NCI-H2107 treated with DMSO at 0.1 percent for 48 hours (cell line): ENCODE measurements around the gene RHBDD1.

Experiments used
- DNase-seq: peaks from one replicate; lab custom pipeline; 2025; ENCODE audit not compliant: unreplicated experiment; lab: John Stamatoyannopoulos, UW

The RHBDD1 gene

DNA sequence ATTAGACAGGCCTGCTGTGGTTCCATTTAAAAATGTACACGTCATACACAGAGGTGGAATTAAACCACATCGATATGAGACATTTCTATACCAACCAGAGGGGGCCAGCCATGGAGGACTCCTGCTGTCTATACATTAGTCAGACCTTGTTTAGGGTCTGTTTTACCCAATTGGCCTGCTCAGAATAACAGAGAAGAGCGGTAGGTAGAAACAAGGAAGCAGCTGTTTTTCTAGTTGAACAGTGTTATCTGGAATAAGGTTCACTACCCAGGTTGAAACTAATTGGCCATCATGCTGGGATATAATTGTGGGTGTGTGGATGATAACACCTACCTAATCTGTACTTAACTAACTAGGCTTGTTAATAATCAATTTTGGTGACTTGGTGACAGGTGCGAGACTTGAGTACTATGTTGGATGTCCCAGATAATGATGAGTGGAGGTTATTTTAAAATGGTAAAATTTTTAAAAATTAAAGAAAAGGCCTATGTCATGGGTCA is 47.5 kb downstream of the RHBDD1 start:
- no peak for DNase-seq

DNA sequence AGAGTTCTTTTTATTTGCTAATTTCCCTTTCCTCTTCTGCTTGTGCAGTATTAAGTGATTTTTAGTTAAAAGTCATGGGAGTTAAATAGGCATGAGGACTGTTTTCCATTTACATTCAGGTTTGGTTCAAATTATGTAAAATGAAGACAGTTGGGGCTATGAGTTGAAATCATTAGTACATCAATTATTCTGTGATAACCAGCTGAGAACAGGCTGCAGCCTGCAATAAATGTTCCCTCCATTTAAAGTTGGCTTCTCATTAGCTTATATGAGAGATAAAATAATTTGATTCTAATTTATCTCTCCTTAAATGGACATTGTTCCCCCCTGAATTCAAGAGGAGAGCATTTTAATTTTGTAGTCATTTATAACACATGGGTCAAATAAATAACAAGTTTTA is 48.3 kb downstream of the RHBDD1 start:
- no peak for DNase-seq

DNA sequence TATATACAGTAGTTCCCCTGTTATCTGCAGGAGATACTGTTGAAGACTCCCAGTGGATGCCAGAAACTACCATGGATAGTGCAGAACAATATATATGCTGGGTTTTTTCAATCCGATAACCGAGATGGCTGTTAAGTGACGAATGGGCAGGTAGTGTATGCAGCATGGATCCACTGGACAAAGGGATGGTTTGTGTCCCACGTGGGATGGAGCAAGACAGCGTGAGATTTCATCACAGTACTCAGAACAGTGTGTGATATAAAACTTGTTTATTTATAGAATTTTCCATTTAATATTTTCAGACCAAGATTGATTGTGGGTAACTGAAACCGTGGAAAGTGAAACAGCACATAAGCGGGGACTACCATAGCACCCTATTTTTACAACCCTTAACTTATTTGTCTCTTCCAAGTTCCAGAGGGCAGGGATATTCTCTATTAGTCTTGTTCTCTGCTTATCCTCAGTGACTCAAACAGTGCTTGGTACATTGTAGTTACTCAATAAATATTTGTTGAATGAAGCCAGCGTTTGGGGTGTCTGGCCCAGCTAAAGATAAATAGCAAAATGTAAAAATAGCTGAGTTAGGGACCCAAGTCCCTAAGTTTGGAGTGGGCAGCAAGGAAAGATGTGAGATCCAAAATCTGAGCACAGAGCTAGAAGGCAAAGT is 50.0 kb downstream of the RHBDD1 start:
- no peak for DNase-seq

DNA sequence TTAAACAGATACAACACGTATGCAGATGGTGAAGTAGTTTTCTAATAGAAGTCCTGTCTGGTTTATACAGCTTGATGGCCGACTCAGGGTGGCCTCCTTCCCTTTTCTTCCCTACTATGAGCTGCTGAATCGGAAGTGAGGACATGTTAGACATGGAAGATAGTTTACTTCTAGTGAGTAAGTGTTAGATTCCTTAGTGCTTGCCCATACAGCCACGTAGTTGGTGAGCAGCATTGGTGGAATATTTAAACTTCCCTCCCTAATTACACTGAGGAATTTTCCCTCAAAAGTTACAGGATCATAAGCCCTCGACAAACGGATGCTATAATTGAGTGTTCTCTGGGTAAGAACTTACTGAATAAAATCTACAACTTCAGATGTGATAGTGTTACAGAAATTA is 52.1 kb downstream of the RHBDD1 start:
- no peak for DNase-seq

DNA sequence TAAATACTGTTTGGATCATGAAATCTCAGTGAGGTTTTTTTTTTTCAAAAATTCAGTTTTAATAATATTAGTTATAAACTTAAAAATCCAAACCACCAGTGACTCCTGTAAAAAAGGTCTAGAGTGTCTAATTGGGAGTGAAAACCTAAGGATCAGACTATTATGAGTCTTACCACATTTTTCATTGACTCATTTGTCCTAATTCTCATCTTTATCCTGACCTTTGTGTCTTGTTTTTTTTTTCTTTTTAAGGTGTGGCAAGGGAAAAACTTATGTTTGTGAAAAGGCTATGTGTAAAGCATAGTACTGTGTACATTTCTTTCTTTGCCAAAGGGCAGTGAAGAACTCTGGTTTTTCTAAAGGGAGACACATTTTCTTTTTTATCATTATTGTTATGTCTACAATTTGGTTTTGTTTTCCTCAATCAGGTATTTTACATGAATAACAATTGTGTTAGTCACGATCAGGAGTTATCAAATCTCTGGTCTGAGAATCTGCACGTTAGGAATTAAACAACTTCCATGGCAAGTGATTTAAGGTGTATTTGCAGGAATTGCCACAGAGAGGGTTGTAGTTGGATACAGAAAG is 52.6 kb downstream of the RHBDD1 start:
- DNase-seq: no peak

DNA sequence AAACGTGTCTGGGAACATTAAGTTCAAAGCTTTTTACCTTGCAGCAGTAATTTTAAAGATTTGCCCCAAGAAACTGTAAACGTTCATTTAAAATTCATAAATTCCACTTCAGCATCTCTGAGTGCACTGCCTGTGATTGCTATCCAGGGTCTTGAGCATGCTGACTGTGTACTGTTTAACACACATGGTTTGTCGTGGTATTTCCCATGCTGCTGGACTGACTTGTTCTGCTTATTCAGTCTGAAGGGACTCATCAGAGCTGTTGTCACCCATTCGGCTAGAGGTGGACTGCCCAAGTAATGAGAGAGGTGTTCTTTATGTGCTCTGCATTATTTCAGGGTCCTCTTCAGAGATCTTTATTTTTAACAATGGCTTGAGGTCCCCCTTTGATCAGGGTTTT is 53.1 kb downstream of the RHBDD1 start:
- no peak for DNase-seq

DNA sequence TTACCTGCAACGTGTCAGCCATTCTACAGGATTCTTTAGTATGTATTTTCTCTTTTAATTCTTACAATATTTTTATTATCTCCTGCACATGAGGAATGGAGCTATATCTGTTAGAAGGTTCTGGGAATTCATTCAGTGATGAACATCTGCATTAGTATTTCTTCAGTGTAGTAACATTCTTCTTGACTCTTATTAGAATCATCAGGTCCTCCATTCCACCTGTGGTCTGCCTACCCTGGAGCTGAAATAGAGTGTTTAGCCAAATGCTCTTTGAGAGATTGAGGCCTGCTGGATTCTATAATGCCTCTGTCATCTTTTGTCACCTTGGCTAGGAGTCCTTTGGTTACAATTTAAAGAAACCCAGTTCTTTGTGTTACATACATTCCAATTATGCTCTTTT is 54.4 kb downstream of the RHBDD1 start:
- DNase-seq: no peak

DNA sequence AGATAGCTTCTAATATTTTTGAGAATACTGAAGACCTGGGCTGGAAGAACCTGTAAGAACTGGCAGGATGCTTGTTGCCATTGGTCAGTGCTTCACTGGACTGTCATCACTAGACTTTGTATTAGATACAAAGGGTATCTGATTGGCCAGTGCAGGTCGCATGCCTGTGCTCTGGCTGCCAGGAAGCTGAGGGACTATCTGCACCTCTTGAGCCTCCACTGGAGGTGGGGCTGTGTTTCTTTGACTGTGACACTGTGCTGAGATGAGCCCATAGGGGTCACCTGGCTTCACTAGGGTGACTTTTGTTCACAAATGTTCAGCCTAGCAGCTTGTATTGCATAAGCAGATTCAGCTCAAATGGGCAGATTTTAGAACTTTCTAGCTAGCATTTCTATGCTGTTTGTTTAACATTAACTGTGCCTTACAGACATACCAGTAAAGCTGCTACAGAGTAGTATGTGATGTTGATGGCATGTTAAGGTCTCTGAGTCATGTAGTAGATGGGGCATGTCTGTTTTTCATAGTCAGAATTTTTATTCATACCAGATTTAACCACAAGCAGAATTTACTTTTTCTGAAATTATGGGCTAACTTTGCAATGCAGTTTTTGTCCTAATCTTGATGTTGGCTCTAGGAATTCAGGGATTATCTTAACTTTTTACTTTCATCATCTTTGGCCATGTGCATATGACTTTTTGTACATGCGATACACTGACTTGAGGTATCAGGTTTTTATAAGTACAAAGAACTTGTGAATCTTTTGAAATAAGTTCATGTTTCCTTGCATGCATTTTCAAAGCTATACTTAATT is 56.1 kb downstream of the RHBDD1 start:
- no peak for DNase-seq

DNA sequence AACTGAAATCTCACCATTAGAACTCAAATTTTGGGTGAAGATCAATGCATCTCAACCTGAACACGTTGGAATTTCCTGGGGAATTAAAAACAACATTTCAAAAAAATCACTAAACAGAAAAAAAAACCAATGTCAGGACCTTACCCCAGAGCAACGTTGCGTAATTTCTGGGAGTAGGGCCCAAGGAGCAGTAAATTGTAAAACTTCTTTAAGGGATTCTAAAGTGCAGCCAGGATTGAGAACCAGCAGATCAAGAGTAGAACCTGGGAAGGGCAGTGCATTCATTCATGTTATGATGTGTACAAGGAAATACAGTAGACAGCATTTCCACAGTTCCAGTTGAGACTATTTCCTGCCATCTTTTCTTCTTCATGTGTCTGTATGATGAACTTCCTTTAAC is 56.9 kb downstream of the RHBDD1 start:
- no peak for DNase-seq

DNA sequence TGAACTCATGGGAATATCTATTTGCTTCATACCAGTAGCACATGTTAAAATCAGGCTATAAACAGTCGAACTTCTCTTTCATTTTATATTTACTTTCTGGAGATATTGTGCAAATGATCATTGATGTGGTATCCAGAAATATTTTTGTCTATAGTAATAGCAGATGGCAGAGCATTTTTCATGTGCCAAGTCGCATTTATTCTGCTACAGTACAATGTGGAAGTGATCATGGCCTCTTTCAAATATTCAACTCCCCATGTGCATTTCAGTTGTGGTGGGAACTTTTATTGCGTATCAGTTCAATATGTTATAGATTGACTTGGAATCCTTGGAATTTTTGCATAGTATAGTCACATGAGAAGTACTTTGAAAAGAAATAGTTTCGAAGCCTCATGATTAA is 57.4 kb downstream of the RHBDD1 start:
- DNase-seq: no peak

DNA sequence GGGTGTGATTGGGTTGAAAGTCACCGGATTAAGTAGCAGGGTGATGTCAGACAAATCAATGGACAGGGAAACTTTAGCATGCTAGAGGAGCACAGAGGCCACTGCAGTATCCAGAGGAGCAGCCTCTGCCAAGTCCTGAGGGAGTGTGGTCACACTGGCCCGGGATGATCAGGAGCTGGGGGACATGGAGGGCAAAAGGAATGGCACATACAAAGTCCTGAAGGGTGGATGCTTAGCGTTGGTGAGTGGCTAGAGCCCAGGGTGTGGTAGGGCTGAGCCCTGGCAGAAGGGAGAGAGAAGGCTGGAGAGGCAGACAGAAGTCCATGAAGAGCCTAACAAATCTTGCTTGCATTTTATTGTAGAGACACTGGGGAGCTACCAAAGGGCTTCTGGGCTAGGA is 58.9 kb downstream of the RHBDD1 start:
- no peak for DNase-seq

DNA sequence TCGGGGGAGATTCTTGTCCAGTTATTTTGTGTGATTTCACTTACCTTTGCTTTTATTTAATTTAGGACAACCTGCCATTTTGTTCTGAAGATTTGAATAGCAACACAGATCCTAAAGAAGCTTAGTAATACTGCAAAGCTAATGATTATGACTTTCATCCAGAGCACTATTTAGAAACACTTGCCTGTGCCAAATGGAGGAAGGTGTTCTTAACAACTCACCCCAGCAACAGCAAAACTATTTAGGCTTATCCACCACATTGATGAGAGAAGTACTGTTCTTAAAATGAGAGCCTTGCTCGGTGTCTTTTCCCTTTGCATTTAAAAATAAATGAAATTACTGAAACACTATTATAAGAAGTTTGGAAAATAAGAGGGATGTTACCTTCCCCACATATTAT is 59.7 kb downstream of the RHBDD1 start:
- no peak for DNase-seq

DNA sequence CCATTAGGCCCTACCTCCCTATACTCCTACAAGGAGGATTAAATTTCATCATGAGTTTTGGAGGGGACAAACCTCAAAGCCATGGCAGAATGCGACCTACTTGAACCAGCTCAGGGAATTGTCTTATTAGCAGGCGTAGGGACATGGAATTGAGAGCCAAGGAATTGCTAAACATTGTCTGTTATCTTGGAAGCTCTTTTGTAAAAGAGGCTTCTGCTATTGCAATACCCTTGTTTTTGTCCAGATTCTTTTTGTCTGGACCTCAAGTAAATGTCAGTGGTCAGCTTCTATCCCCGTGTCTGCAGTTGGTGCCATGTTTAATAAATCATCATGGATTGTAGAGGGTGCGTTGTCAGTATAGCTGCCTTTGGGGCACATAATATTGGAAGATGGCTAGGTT is 62.3 kb downstream of the RHBDD1 start:
- no peak for DNase-seq

DNA sequence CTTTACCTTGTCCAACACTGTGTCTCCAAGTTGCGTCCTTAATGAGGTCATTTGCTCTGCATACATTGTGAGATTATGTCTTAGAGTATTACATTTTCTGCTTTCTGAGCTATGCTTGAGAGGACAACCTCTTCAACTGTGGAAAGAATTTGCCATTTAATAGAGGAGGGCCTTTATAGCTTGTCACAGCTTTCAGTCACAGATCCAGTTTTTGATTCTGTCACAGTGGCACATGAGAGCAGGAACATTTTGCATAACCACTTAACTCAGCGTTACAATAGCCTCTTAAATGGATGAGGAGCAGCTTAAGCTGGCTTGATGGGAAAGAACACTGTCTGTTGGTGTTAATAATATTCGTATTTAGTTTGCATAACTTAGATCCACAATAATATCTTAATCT is 63.0 kb downstream of the RHBDD1 start:
- DNase-seq: peak; percentile 61

DNA sequence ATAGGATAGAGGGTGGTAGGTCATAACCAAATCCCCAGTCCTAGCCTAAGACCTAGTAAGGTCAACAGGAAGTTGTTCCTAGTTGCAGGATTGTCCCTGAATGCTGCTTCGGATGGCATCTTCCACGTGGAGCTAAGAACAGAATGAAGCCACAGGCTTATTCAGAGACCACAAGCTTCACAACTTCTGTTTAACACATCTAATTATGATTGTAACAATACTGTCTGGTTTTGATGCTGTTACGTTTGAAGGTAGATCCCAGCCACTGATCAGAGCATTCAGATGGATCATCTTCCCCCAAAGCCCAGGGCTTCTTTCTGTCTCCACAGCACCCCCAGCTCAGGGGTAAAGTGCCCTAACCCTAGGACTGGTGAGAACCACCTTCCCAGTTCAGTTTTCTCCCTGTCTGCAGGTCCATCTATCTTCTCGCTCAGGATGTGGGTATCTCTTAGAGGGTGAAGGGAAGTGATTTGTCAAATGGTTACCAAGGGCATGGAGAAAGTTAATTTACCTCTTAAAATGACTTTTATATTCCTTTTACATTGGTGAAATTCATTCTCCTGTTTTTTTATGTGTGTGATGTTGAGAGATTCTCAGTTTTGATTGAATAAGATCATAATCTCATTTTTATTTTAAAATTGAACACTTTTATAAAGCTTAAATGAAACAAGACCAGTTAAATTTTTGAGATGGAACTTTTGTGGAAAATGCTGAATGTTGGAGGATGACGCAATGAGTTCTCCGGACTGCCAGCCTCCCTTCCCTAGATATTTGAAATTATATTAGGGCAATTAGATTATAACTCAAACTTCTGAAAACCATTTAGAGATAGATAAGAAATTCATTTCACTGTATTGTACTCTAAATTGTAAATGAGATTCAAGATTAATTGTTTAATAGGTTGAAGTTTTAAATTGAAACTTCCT is 66.5 kb downstream of the RHBDD1 start:
- no peak for DNase-seq

DNA sequence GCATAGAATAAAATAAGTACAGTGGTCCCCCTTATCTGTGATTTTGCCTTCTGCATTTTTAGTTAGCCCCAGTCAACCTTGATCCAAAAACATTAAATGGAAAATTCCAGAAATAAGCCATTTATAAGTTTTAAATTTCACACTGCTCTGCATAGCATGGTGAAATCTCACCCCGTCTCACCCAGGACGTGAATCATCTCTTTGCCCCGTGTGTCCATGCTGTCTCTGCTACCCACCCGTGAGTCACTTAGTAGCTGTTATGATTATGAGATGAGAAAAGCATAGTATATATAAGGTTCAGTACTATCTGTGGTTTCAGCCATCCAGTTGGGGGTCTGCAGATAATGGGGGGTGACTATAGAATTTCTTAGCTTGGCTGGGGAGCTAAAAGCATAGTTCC is 67.3 kb downstream of the RHBDD1 start:
- no peak for DNase-seq

DNA sequence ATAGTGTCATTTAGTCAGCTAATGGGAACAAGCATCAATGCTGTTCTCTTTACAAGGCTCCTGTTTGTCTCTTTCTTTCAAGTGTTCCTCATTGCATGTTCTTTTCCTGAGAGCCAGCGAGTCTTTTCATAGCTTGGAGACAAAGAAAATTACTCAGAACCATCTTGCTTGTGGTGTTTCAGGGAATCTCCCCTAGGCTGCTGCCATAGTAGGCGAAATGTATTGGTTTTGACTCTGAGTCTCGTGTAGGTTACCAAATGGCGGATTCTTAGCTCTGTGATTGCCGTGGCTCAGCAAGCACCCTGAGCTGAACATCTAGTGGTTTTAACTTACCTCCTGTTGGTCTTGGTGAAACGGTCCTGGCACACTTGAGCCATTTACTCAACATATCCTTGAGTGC is 68.7 kb downstream of the RHBDD1 start:
- no peak for DNase-seq

DNA sequence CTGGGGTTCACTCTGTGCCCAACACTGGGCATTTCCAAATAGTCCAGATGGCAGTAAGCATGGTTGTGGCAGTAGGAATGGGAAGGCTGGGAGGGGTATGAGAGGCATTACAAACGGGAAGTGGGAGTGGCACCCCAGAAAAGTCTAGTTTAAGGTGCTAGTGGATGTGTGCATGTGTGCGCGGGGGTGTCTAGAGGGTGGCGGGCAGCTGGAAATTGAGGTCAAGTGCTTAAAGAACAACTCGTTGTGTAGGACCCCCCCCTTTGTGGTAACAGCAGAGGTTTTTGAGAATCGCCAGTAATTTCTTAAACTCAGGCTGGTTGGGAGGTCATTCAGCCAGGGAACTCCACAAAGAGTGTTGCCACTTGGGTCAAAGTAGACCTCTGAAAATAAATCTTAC is 69.9 kb downstream of the RHBDD1 start:
- DNase-seq: no peak

DNA sequence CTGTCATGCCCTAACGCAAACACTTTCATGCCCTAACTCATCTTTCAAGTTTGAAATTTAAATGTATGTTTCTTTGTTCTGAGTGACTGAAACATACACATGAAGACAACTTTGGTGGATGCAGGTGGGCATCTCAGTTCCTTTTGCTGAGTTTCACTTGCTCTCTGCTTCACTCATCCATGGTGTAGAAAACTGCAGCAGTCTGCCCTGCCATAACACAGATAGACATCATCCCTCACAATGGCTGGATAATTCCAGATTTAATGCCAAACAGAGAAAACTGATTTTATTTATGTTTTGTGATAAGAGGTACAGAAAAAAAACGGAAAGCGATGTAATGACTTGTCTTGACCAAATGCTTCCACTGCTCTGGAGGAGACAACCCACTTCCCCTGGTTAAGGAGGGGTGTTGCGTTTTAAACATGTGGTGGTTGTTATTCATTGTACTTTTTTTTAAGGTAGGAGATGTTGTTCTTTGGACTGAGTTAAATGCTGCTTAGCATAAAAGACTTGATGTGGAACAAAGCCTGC is 70.4 kb downstream of the RHBDD1 start:
- DNase-seq: no peak

DNA sequence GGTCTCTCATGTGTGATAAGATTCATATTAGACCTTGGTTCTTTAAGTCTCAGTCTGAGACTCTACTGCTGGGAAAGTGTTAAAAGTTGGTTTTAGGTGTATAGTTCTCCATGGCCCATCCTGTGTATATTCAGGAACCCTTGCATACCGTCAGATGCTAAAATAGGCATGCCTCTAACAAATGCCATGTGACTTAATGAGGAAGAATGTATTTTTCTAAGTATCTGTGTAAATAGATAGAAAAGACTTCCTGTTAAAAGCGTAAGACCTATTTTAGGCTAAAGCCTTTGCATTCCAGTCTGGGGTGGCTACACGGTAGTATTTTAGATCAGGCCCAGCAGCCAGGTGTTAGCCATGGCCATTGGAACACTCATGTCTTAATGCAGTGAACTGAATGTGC is 73.3 kb downstream of the RHBDD1 start:
- DNase-seq: no peak

DNA sequence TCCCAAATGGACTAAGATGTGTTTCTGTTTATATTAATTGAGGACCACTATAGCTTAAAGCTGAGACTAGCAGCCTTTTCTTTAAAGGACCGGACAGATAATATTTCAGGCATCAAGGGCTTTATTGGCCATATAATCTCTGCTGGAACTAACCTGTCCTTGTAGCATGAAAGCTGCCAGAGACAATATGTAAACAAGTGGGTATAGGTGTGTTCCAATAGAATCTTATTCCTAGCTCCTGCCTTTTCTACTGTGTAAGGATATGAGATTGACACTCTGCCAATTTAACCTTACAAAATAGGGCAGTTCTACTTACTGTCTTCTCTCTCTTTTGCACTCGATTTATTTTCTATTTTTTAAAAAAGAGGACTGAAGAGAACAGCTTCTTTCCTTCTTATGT is 74.0 kb downstream of the RHBDD1 start:
- DNase-seq: no peak
